Neural cell (in vitro differentiated cells): ENCODE data around the gene UCK1. TPM values are rescaled to one million over a fixed set of nuclear protein-coding genes. Genes with fewer than 3 reads are reported as not detected.

Experiments used
- H2AFZ ChIP-seq: fragments of 200-600, 300-800 bp; sonication (generic), shearing (Covaris generic); 2 replicates; pipeline ENCODE4 v1.6.0; 2014; ENCODE audit warnings: low read depth, mild to moderate bottlenecking, antibody characterized with exemption, low read length, moderate library complexity
- H3F3A ChIP-seq: fragments of 200-600 bp; shearing (Covaris generic); 2 replicates; pipeline ENCODE4 v1.6.1; 2016; ENCODE audit warnings: mild to moderate bottlenecking, moderate library complexity, mixed read lengths, antibody characterized with exemption, low read length; ENCODE audit not compliant: insufficient read depth, poor library complexity, severe bottlenecking
- H3K27ac ChIP-seq: fragments of 200-600, 300-800 bp; sonication (generic), shearing (Covaris generic); 2 replicates; pipeline ENCODE4 v1.5.1; 2014; ENCODE audit warnings: mild to moderate bottlenecking, low read length, moderate library complexity
- H3K27me3 ChIP-seq: fragments of 300-800, 200-600 bp; sonication (generic), shearing (Covaris generic); 2 replicates; pipeline ENCODE4 v1.6.0; 2014; ENCODE audit warnings: mild to moderate bottlenecking, low read depth, low read length, moderate library complexity; ENCODE audit not compliant: insufficient read depth
- H3K36me3 ChIP-seq: fragments of 300-800, 200-600 bp; sonication (generic), shearing (Covaris generic); 2 replicates; pipeline ENCODE4 v1.5.1; 2014; ENCODE audit warnings: mild to moderate bottlenecking, antibody characterized with exemption, low read length, moderate library complexity; ENCODE audit not compliant: insufficient read depth
- H3K4me2 ChIP-seq: fragments of 300-800, 200-600 bp; sonication (generic), shearing (Covaris generic); 2 replicates; pipeline ENCODE4 v1.6.0; 2014; ENCODE audit warnings: mild to moderate bottlenecking, low read length
- H3K4me3 ChIP-seq: fragments of 300-800, 200-600 bp; sonication (generic), shearing (Covaris generic); 2 replicates; pipeline ENCODE4 v1.5.1; 2014; ENCODE audit warnings: mild to moderate bottlenecking, low read length, moderate library complexity
- H3K79me2 ChIP-seq: fragments of 200-600 bp; shearing (Covaris generic); replicated peaks from 2 replicates; pipeline ENCODE4 v1.6.0; 2014; ENCODE audit warnings: mild to moderate bottlenecking, low read length, moderate library complexity; ENCODE audit not compliant: insufficient read depth
- H3K9ac ChIP-seq: fragments of 300-800, 200-600 bp; sonication (generic), shearing (Covaris generic); 2 replicates; pipeline ENCODE4 v1.6.1; 2016; ENCODE audit warnings: mild to moderate bottlenecking, low read length, mixed read lengths
- H3K9me2 ChIP-seq: fragments of 200-600 bp; shearing (Covaris generic); 2 replicates; pipeline ENCODE4 v1.6.1; 2016; ENCODE audit warnings: mild to moderate bottlenecking, low read length, mixed read lengths; ENCODE audit not compliant: insufficient read depth
- H3K9me3 ChIP-seq: fragments of 200-600, 300-800 bp; sonication (generic), shearing (Covaris generic); 2 replicates; pipeline ENCODE4 v1.6.1; 2016; ENCODE audit warnings: mild to moderate bottlenecking, mixed run types, low read length, moderate library complexity, mixed read lengths
- H4K20me1 ChIP-seq: fragments of 200-600 bp; shearing (Covaris generic); 2 replicates; pipeline ENCODE4 v1.6.1; 2016; ENCODE audit warnings: mild to moderate bottlenecking, mixed run types; ENCODE audit not compliant: insufficient read depth
- CTCF ChIP-seq: fragments of 450-650 bp; IDR thresholded peaks from 2 replicates; pipeline ENCODE4 v1.5.1; 2014; ENCODE audit warnings: antibody characterized with exemption, mild to moderate bottlenecking, moderate library complexity; ENCODE audit not compliant: poor library complexity, severe bottlenecking
- EP300 ChIP-seq: fragments of 450-650 bp; conservative IDR thresholded peaks from 2 replicates; pipeline ENCODE4 v1.6.1; 2014; ENCODE audit warnings: antibody characterized with exemption, mild to moderate bottlenecking, moderate library complexity; ENCODE audit not compliant: poor library complexity, severe bottlenecking
- EZH2 ChIP-seq: fragments of 200-600, 300-800 bp; shearing (Covaris generic), sonication (generic); IDR thresholded peaks from 2 replicates; pipeline ENCODE4 v1.6.1; 2014; ENCODE audit warnings: antibody characterized with exemption, low read length, borderline replicate concordance, mild to moderate bottlenecking; ENCODE audit not compliant: insufficient read depth, poor library complexity, severe bottlenecking
- MXI1 ChIP-seq: fragments of 450-650 bp; conservative IDR thresholded peaks from 2 replicates; pipeline ENCODE4 v1.6.1; 2014; ENCODE audit warnings: antibody characterized with exemption, mild to moderate bottlenecking; ENCODE audit not compliant: poor library complexity, severe bottlenecking
- POLR2AphosphoS5 ChIP-seq: IDR thresholded peaks from 2 replicates; pipeline ENCODE4 v1.6.1; 2012
- RAD21 ChIP-seq: fragments of 450-650 bp; conservative IDR thresholded peaks from 2 replicates; pipeline ENCODE4 v1.6.1; 2014; ENCODE audit warnings: antibody characterized with exemption, mild to moderate bottlenecking, moderate library complexity
- REST ChIP-seq: IDR thresholded peaks from 2 replicates; pipeline ENCODE4 v1.6.1; 2012; ENCODE audit warnings: borderline replicate concordance
- SMC3 ChIP-seq: fragments of 450-650 bp; conservative IDR thresholded peaks from 2 replicates; pipeline ENCODE4 v1.6.1; 2014; ENCODE audit warnings: antibody characterized with exemption, mild to moderate bottlenecking, moderate library complexity; ENCODE audit not compliant: poor library complexity
- TAF1 ChIP-seq: IDR thresholded peaks from 2 replicates; pipeline ENCODE4 v1.6.1; 2012; ENCODE audit warnings: low read depth
- polyA plus RNA-seq: library from polyadenylated mRNA; depleted of rRNA; stranded (reverse); fragments of >200 nt; gene quantifications from 2 replicates; pipeline ENCODE4 v1.2.3, GENCODE V29; 2014

Gene UCK1
- polyA plus RNA-seq, 1 donor from 2014 or later: 45.9 TPM

- Histone ChIP-seq H3K79me2 (no peaks in the 10 kb centered on the region), H2AFZ (no peak overlapping the region), H3K36me3 (peaks cover 11% of the 10 kb centered on the region), H3K4me2 (no peak overlapping the region), H3F3A (no peaks in the 10 kb centered on the region), H4K20me1 (no peaks in the 10 kb centered on the region), H3K9me2 (no peaks in the 10 kb centered on the region), H3K9ac (no peak overlapping the region), H3K27ac (no peak overlapping the region), H3K4me3 (no peak overlapping the region), H3K9me3 (no peaks in the 10 kb centered on the region), H3K27me3 (no peaks in the 10 kb centered on the region)
- TF ChIP-seq POLR2AphosphoS5 (no peak), MXI1 (no peak), SMC3 (no peak), EZH2 (no peak), TAF1 (no peak), REST (no peak), CTCF (no peak), RAD21 (no peak), EP300 (no peak)
Measured at GRCh38 chr9:131520503-131520902, 10.6 kb downstream of the UCK1 start.

- H3K27ac ChIP-seq: no peak overlapping the region
Measured at GRCh38 chr9:131518553-131518952, 12.5 kb downstream of the UCK1 start.

More at GRCh38 chr9:131518553-131518952, 12.5 kb downstream of the UCK1 start:
- Histone ChIP-seq H3K36me3 (peaks cover 11% of the 10 kb centered on the region), H4K20me1 (no peaks in the 10 kb centered on the region), H3K4me2 (no peak overlapping the region), H3F3A (no peaks in the 10 kb centered on the region), H3K9me2 (no peaks in the 10 kb centered on the region), H3K9ac (no peak overlapping the region), H3K27me3 (no peaks in the 10 kb centered on the region), H3K79me2 (no peaks in the 10 kb centered on the region), H2AFZ (no peak overlapping the region), H3K9me3 (no peaks in the 10 kb centered on the region), H3K4me3 (no peak overlapping the region)
- TF ChIP-seq RAD21: no peak
- TF ChIP-seq EZH2: no peak
- TF ChIP-seq POLR2AphosphoS5: no peak
- TF ChIP-seq EP300: no peak
- no peak for TF ChIP-seq CTCF
- no peak for TF ChIP-seq SMC3
- no peak for TF ChIP-seq TAF1
- no peak for TF ChIP-seq MXI1
- TF ChIP-seq REST: no peak
